COR-L47 (cell line): ENCODE data around the gene KCNQ1.

Source experiments
- DNase-seq: peaks from one replicate; lab custom pipeline; 2025; lab: John Stamatoyannopoulos, UW

Gene KCNQ1

GRCh38 chr11:2808850-2809846 is 364.3 kb downstream of the KCNQ1 start:
- DNase-seq, result no peak

GRCh38 chr11:2809854-2810253 is 365.0 kb downstream of the KCNQ1 start:
- DNase-seq, result no peak

- no peak for DNase-seq
Measured at GRCh38 chr11:2810411-2811205, 365.8 kb downstream of the KCNQ1 start.

DNA sequence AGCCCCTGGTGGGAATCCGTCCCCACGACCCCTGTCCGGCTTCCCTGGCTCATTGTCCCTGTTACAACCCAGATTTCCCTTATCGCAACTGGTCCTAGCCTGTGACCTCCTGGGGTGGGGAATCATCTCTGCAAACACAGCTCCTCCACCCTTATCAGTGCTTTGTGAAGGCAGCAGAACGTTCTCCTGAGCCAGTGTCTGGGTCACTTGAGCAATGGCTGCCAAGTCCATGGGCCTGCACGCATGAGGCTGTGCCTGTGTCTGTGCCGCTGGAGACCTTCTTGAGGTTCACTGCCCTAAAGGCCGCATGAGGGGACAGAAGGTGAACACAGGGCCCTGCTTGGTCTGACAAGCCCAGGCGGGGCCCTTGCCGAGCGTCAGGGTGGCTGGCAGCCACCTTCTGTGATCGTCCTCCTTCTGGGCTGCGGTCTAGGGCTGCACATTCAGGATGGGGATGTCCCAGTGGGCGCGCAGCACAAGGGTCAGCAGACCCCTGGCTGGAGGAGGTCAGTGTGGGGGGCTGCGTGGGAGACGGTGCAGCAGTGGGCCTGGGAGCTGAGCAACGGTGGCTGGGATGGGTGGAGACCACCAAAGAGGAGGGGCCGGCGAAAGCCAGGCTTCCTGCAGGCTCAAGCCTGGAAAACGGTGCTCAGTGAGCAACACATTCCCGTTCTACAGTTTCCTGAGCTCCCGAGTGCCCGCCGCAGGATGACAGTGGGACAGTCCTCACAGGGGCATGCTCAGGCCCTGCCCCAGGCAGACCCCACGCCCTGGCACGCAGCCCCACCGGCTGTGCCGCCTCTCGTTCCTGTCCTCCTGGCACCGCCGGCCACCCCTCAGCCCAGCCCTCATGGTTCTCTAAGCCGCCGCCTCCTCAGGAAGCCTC is 366.6 kb downstream of the KCNQ1 start:
- no peak for DNase-seq

DNA sequence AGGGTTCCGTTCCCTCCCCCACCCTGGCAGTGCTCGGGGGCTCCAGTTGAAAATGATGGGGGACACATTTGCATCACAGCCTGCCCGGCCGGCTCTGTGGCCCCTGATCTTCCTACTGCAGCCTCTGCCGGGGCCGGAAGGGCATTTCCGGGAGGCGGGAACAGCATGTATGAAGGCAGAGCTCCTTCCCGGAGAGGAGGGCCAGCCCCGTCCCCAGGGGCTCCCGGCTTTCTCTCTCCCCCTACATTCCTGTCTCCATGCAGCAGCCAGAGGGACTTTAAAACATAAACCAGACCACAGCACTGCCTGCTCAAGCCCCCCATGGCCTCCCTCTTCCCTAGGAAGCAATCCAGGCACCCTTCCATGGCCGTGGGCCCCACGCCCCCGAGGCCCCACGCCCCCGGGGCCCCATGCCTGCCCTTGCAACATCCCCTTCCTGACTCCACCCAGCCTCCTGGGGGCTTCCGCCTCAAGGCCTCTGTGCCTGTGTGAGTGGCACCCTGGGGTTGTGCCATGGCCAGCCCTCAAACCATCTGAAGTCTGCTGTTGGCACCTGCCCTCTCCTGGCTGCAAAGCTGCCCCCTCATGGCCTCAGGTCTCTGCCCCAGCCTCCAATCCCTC is 367.7 kb downstream of the KCNQ1 start:
- no peak for DNase-seq

- DNase-seq, result no peak
Measured at GRCh38 chr11:2813141-2813908, 368.5 kb downstream of the KCNQ1 start.

GRCh38 chr11:2813968-2814367 is 369.2 kb downstream of the KCNQ1 start:
- no peak for DNase-seq

DNA sequence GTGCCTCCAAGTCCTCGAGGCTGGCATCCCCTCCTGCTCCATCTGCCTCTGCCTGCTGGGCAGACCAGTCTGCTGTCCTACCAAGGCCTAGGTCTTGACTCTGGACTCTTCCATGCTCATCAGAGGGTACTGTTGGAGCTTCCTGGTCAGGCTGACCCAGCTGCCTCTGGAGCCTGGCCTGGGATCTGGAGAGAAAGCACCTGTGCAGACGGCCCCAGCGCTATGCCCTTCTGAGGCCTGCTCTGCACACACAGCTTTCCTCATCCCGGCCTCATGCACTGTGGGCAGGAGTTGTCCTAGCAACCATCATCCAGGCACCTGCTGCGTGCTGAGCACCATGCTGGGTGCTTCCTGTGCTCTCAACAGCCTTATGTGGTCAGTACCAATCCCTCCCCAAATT is 369.9 kb downstream of the KCNQ1 start:
- peak; percentile 65 for DNase-seq

GRCh38 chr11:2815762-2816496 is 371.1 kb downstream of the KCNQ1 start:
- no peak for DNase-seq

DNA sequence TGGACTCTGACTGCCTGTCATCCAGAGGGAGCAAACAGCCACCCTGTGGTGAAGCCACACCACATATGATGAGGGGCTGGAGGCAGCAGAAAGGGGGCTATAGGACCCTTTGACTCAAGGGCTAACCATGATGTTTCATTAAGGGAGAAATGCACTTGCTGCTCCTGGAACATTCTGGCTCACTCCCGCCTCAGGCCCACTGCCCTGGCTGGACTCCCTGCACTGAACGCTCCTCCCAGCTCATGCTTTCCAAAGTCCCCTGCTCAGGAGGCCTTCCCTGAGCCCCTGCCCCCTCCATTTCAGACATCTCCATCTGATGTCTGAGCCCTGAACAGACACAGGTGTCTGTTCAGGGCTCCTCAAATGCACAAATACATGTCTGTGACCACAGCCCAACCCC is 371.7 kb downstream of the KCNQ1 start:
- DNase-seq, result no peak

- no peak for DNase-seq
Measured at GRCh38 chr11:2816941-2817421, 372.2 kb downstream of the KCNQ1 start.

DNA sequence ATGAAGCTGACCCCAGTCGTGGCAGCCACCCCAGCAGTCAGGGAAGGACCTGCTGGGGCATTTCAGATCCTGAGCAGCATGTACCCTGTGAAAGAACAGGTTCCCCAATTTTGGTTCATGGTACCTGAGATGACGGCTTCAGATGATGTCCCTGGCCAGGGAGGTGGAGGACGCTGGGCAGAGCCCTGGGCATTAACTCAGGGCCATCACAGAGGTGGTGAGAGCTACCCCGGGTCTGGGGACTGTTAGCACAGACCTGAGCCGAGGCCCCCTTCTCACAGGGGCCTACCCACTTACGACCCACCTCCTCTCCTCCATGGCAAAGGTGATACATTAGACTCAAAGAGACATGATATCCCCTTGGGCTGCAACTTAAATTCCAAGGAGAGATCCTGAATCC is 372.6 kb downstream of the KCNQ1 start:
- no peak for DNase-seq

DNA sequence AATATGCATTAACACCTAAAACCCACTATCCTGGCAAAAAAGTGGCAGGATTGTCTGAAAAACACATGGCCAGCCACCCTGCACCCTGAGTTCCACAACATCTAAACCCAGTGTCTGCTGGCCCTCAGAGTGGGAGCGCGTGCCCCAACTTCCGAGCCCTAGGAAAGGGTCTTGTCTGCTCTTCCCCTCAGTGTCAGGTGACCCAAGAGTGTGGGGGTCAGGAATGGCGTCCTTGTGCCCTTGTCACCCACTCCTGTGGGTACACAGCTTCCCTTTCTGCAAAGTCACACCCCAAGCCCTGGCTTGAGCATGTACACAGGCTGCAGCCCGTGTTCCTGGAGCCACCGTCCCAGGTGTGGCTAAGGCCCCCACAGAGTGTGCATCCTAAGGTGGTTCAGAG is 373.2 kb downstream of the KCNQ1 start:
- DNase-seq, result no peak

DNA sequence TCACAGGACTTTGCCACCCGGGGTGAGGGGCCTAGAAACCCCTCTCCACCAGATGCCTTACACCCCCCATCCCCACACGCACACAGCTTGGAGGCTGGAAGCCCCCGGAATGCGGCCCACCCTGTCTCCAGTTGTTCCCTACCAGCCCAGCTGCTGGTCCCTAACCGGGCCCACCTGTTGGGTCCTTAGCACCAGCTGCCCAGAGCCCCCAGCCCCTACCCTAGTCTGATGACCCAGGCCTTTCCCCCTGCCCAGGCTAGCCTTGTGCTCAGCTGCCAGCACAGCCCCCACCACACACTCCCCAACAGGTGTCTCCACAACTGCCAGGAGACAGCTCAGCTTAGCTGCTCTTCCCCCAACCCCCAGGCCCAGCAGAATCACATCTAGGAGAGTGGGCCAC is 373.7 kb downstream of the KCNQ1 start:
- DNase-seq, result no peak

DNA sequence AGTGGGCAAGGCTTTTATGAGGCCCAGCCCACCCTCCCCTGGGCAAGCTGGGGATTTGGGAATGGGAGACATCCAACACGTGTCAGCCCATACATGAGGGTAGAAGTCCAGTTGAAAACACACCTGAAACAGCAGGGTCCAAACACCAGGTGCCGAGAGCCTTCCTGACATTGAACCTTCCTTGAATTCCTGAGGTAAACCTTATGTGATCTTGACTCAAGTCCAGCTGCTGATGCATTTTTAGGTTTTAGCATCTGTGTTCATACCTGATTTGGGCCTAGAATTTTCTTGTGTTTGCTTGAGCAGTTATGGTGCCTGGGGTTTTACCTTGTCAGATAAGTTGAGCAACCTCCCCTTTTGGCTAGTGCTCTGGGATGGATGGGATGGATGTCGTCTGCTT is 374.5 kb downstream of the KCNQ1 start:
- DNase-seq, result no peak

- no peak for DNase-seq
Measured at GRCh38 chr11:2820976-2821375, 376.2 kb downstream of the KCNQ1 start.

DNA sequence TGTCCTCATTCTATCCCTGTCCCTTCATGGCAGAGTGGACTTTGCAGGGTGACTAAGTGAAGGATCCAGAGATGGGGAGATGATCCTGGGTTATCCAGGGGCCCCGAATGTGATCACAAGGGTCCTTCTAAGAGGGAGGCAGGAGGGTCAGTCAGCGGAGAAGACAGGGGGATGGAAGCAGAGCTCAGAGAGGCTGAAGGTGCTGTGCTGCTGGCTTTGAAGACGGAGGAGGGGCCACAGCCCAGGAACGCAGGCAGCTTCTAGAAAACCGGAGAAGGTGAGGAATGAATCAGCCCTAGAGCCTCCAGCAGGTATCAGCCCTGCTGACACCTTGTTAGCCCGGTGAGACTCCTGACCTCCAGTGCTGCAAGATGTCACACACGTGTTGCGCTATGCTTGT is 377.1 kb downstream of the KCNQ1 start:
- DNase-seq, result no peak

DNA sequence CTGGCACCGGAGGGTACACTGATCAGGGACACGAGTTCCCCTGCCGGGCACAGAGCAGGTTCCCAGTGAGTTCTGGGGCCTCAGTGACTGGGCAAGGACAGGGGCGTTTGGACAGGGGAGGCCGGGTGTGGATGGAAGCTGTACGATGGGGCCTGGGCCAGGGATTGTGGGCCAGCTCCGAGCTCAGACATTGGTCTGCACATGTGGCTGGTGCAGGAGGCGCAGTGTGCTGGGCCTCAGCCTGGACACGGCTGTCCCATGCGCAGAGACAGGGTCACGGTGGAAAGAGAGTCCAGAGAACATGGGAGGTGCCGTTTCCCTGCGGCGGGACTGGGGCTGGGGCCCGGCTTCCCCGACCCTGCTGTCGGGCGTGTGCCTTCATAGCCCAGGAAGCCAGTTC is 380.0 kb downstream of the KCNQ1 start:
- DNase-seq, result no peak

DNA sequence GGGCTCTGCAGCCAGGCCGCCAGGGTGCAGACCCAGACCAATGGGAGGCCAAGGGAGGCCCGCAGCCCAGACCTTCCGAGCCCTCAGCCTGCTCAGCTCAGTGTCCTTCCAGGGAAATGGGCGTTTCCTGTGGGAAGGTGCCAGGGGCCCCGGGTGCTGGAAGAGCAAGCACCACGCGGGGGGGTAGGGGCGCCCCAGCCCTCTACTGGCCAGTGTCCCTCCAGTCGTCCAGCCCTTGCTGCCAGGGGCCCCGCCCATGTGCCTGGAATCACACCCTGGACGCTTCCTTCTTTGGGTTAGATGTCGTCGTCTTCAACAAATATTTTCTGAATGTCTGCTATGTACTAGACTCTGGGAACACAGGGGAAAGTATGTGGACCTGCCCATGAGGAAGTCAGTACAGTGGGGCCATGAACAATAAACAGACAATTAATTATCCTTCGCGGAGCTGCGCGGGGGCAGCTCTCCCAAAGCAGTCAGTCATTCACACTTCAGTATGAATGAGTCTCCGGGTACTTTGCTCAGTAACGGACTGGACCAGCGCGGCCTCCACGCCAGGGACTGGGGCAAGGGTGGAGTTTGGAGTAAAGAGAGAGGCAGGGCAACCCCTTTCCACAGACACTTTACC is 380.6 kb downstream of the KCNQ1 start:
- no peak for DNase-seq
